UCSD-AML1 (cell line): Measurements from ENCODE around the gene MAP2K5.
"Not testable (repeated sequence)": the region's sequence is repeated elsewhere in the genome, so short reads cannot be mapped to it uniquely, and the experiment has no call there.

Source experiments
- DNase-seq: peaks from one replicate; lab custom pipeline; 2025; ENCODE audit not compliant: unreplicated experiment; lab: John Stamatoyannopoulos, UW

MAP2K5 gene

DNA sequence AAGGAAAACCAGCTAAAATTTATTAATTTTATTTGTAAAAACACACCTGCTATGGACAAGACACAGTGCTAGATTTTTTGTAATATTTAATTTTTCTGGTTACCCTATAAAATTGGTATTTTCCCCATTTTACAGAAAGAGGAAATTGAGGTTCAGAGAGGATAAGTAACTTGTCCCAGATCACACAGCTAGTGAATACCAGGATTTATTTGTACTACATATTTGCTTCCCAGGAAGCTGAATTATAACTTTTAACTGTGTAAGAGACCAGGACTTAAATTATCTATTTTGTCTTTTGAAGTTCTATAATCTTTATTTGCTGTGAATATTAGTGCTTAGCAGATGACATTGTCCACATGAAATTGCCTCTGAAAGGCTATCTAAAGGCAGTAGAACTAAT is 49.7 kb downstream of the MAP2K5 start:
- DNase-seq: no peak

- DNase-seq: no peak
Measured at GRCh38 chr15:67593562-67593961, 51.1 kb downstream of the MAP2K5 start.

- no peak for DNase-seq
Measured at GRCh38 chr15:67594770-67595169, 52.3 kb downstream of the MAP2K5 start.

DNA sequence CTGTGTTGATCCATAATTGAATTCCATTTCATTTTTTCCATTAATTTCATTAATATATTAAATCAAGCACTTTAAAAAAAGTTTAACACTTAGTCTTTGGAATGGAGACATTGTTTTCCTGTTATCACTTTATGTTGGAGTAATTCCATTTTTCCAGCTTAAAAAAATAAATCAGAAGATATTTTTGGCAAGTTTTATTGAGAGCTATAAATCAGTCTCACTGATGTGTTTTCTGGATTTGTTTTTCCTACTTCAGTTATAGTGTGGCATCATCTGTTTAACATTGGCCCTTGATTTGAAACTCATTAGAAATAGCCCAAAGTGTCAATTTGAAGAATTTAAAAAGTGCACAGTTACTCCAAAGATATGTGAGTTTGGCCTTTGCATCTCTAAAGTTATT is 53.1 kb downstream of the MAP2K5 start:
- DNase-seq: no peak

GRCh38 chr15:67601073-67601472 is 58.6 kb downstream of the MAP2K5 start:
- DNase-seq: no peak

GRCh38 chr15:67603063-67603462 is 60.6 kb downstream of the MAP2K5 start:
- no peak for DNase-seq

GRCh38 chr15:67605871-67606270 is 63.4 kb downstream of the MAP2K5 start:
- DNase-seq: no peak

- DNase-seq: no peak
Measured at GRCh38 chr15:67606742-67607141, 64.2 kb downstream of the MAP2K5 start.

- no peak for DNase-seq
Measured at GRCh38 chr15:67607329-67607728, 64.8 kb downstream of the MAP2K5 start.

DNA sequence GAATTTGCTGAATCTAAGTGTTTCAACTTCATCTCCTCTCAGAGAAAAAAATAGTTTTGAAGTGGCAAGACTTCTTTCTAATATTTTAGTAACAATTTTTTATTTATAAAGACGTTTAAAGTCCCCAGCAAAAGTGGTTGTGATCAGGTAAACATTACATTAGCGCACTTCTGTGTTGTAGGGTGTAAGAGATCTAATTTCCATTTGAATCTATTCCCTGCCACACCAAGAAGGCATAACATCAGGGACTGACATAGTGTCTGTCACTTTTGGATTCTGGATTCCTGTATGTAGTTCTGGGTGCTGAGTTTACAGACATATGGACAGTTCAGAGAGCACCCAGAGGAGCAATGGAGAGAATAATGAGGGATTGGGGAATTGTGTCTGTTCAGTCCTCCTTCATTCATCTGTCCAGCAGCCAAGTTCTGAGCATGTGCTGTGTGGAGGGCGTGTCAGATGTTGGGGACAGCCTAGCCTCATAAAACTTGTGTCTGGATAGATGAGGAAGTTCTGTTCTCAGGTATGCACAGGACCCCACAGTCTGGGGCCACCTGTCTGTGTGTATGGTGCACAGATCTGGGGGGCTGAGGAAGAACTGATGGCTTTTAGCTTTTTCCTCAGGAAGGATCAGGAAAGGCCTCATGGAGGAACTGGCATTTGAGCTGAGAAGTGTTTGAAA is 65.6 kb downstream of the MAP2K5 start:
- DNase-seq: no peak

GRCh38 chr15:67608638-67608959 is 66.1 kb downstream of the MAP2K5 start:
- no peak for DNase-seq

- DNase-seq: no peak
Measured at GRCh38 chr15:67611370-67612369, 69.2 kb downstream of the MAP2K5 start.

DNA sequence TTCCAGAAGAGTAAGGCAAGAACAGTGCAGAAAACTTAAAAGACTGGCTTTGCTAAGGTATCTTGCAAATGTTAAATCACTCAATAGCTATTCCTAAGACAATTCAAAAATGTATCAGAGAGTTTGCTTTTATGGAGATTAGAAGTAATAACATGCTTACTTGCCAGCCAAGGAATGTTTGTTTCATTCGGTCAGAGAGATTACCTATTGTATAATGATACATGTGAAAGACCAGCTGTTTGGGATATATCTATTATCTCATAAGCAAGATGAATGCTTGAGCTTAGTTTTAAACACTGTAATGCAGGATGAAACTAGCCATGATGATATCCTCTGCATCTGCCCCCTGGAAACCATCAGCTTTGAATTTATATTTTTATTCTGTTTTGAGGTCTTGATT is 70.7 kb downstream of the MAP2K5 start:
- DNase-seq: no peak

- no peak for DNase-seq
Measured at GRCh38 chr15:67613708-67614107, 71.2 kb downstream of the MAP2K5 start.

GRCh38 chr15:67615131-67615534 is 72.6 kb downstream of the MAP2K5 start:
- not testable (repeated sequence) for DNase-seq

- no peak for DNase-seq
Measured at GRCh38 chr15:67618297-67618696, 75.8 kb downstream of the MAP2K5 start.

GRCh38 chr15:67622110-67622509 is 79.6 kb downstream of the MAP2K5 start:
- DNase-seq: no peak

DNA sequence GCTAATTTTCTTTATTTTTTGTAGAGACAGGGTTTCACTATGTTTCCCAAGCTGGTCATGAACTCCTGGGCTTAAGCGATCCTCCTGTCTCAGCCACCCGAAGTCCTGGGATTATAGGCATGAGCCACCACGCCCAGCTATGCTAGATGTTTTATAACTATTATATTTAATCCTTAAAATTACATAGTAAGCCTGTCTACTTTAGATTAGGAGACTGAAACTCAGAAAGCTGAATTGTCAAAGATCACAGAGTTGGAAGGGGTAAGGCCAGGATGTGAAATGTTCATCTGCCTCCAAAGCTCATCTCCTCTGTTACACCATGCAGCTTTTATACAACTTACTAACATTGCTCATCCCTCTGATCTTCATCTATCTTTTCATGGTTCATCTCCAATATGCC is 89.8 kb downstream of the MAP2K5 start:
- DNase-seq: no peak

DNA sequence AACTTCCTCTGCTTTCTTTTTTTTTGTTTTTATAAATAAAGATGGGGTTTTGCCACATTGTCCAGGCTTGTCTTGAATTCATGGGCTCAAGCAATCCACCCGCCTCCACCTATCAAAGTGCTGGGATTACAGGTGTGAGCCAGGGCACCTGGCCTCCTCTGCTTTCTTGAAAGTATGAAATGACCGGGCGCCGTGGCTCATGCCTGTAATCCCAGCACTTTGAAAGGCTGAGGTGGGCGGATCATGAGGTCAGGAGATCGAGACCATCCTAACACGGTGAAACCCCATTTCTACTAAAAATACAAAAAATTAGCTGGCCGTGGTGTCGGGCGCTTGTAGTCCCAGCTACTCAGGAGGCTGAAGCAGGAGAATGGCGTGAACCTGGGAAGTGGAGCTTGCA is 93.4 kb downstream of the MAP2K5 start:
- DNase-seq: not testable (repeated sequence)

- DNase-seq: no peak
Measured at GRCh38 chr15:67639591-67639990, 97.1 kb downstream of the MAP2K5 start.

- DNase-seq: no peak
Measured at GRCh38 chr15:67641453-67641852, 99.0 kb downstream of the MAP2K5 start.

- no peak for DNase-seq
Measured at GRCh38 chr15:67646847-67647246, 104.3 kb downstream of the MAP2K5 start.
